Endothelial cell of umbilical vein (primary cell): ENCODE results near the gene USB1. TPM values are rescaled to one million over a fixed set of nuclear protein-coding genes. Genes with fewer than 3 reads are reported as not detected.

ENCODE experiments used
- BruUV-seq: library from RNA; stranded (reverse); fragments of 400-500 nt; replicated peaks from 2 replicates; lab custom pipeline; 2021; lab: Mats Ljungman, UMichigan
- CTCF ChIA-PET: fragments of 300-600, 350-600 bp; sonication (Branson Sonifier 250); formaldehyde crosslinking; loops from one replicate; lab custom pipeline; 2021; ENCODE audit warnings: antibody characterized with exemption, inconsistent platforms; lab: Charles Lee
- POLR2A ChIA-PET: fragments of 300-600, 350-600 bp; sonication (Branson Sonifier 250); formaldehyde crosslinking; loops from one replicate; lab custom pipeline; 2021; ENCODE audit warnings: antibody characterized with exemption, inconsistent platforms; lab: Charles Lee
- DNase-seq: peaks from one replicate; pipeline ENCODE4 v3.0.0-alpha.2; 2011; ENCODE audit warnings: low read depth, low spot score
- FAIRE-seq: peaks from 2 replicates; lab custom pipeline; 2011; peaks lifted over from hg19 to GRCh38; lab: Jason Lieb, UNC
- H2AFZ ChIP-seq: 2 replicates; pipeline ENCODE4 v1.6.0; 2012; ENCODE audit warnings: low read depth, low read length, control low read depth, inconsistent platforms
- H3K27ac ChIP-seq: 2 replicates; pipeline ENCODE4 v1.5.1; 2011; ENCODE audit warnings: low read depth, mild to moderate bottlenecking, control low read depth, low read length, moderate library complexity; ENCODE audit not compliant: insufficient read depth
- H3K27me3 ChIP-seq, 2 experiments: 2 replicates each; pipeline versions ENCODE4 v1.6.0 to v1.6.1; 2011; ENCODE audit warnings: low read length in 2 of 2, mixed read lengths in 1 of 2; ENCODE audit not compliant: control insufficient read depth in 2 of 2, insufficient read depth in 2 of 2
- H3K36me3 ChIP-seq, 2 experiments: 2 replicates in 1 of 2; 3 replicates in 1 of 2; pipeline ENCODE4 v1.5.1; 2011; ENCODE audit warnings: low read length in 2 of 2, mild to moderate bottlenecking in 1 of 2, moderate library complexity in 1 of 2; ENCODE audit not compliant: control insufficient read depth in 2 of 2, insufficient read depth in 2 of 2; ENCODE audit errors: extremely low read depth in 1 of 2
- H3K4me1 ChIP-seq: 3 replicates; pipeline ENCODE4 v1.5.1; 2011; ENCODE audit warnings: mild to moderate bottlenecking, low read length; ENCODE audit not compliant: control insufficient read depth, insufficient read depth; ENCODE audit errors: extremely low read depth
- H3K4me2 ChIP-seq: 2 replicates; pipeline ENCODE4 v1.6.1; 2011; ENCODE audit warnings: low read length, control low read depth, mixed read lengths; ENCODE audit not compliant: insufficient read depth
- H3K4me3 ChIP-seq, 3 experiments: fragments of 200-600 bp in 1 of 3; sonication (generic), shearing (Covaris generic) in 1 of 3; replicated peaks in 1 of 3; 2 replicates each; pipeline ENCODE4 v1.5.1; 2011 to 2016; ENCODE audit warnings: control low read depth in 3 of 3, low read length in 3 of 3, mild to moderate bottlenecking in 2 of 3, inconsistent platforms in 1 of 3, low read depth in 1 of 3, moderate library complexity in 1 of 3; ENCODE audit not compliant: insufficient read depth in 1 of 3
- H3K79me2 ChIP-seq: 2 replicates; pipeline ENCODE4 v1.6.0; 2012; ENCODE audit warnings: low read length, inconsistent platforms; ENCODE audit not compliant: control insufficient read depth, insufficient read depth
- H3K9ac ChIP-seq: replicated peaks from 2 replicates; pipeline ENCODE3; 2011; ENCODE audit warnings: low read length, control low read depth; ENCODE audit not compliant: insufficient read depth; ENCODE audit errors: extremely low read depth
- H3K9me1 ChIP-seq: replicated peaks from 3 replicates; pipeline ENCODE4 v1.6.0; 2011; ENCODE audit warnings: mild to moderate bottlenecking, low read length; ENCODE audit not compliant: control insufficient read depth, insufficient read depth; ENCODE audit errors: extremely low read depth
- H3K9me3 ChIP-seq: replicated peaks from 2 replicates; pipeline ENCODE4 v1.5.1; 2012; ENCODE audit warnings: low read length, inconsistent platforms; ENCODE audit not compliant: control insufficient read depth, insufficient read depth
- H4K20me1 ChIP-seq: replicated peaks from 2 replicates; pipeline ENCODE3; 2011; ENCODE audit warnings: mild to moderate bottlenecking, low read length; ENCODE audit not compliant: control insufficient read depth, insufficient read depth; ENCODE audit errors: extremely low read depth
- EZH2 ChIP-seq: IDR thresholded peaks from 2 replicates; pipeline ENCODE4 v1.6.1; 2012; ENCODE audit warnings: borderline replicate concordance, low read depth, mild to moderate bottlenecking, moderate library complexity, low read length, inconsistent platforms; ENCODE audit not compliant: severe bottlenecking
- FOS ChIP-seq: IDR thresholded peaks from 2 replicates; pipeline ENCODE4 v1.6.1; 2011; ENCODE audit warnings: mild to moderate bottlenecking, low read length, moderate library complexity, borderline replicate concordance; ENCODE audit not compliant: insufficient read depth
- GATA2 ChIP-seq: IDR thresholded peaks from 2 replicates; pipeline ENCODE4 v1.7.0; 2011; ENCODE audit warnings: low read depth, mild to moderate bottlenecking, moderate library complexity, mixed read lengths, low read length; ENCODE audit not compliant: insufficient read length, insufficient read depth
- JUN ChIP-seq: IDR thresholded peaks from 2 replicates; pipeline ENCODE4 v1.6.1; 2011; ENCODE audit warnings: borderline replicate concordance, low read depth; ENCODE audit not compliant: insufficient read length, insufficient read depth
- MYC ChIP-seq: IDR thresholded peaks from one replicate; pipeline ENCODE4 v1.6.1; 2011; ENCODE audit warnings: mild to moderate bottlenecking, low read depth, low read length
- POLR2A ChIP-seq: IDR thresholded peaks from 2 replicates; pipeline ENCODE4 v1.6.1; 2012; ENCODE audit warnings: low read depth, mild to moderate bottlenecking, control low read depth, low read length
- POLR2AphosphoS5 ChIP-seq: IDR thresholded peaks from 2 replicates; pipeline ENCODE4 v1.6.1; 2012; ENCODE audit warnings: low read depth, mild to moderate bottlenecking, control low read depth, low read length, moderate library complexity; ENCODE audit not compliant: insufficient read depth
- dilution Hi-C: fragments of 300-500 bp; cut with MboI; formaldehyde crosslinking; loops from one replicate; pipeline ENCODE4 v1.15.0; 2019; ENCODE audit warnings: low sequenced_read_pairs; ENCODE audit not compliant: extremely low pct_ligation_motif_present
- intact Hi-C: fragments of 100-400 bp; cut with micrococcal nuclease; formaldehyde crosslinking; loops from one replicate; pipeline ENCODE4 v1.10.0; 2022
- polyA plus RNA-seq, 4 experiments: library from polyadenylated mRNA; depleted of rRNA in 3 of 4; stranded (reverse) in 3 of 4; unstranded in 1 of 4; fragments of >200 nt; gene quantifications; 2 replicates each; pipeline versions ENCODE4 v1.2.1 to v1.2.3, GENCODE V29; 2011 to 2012; ENCODE audit warnings: missing spikeins in 1 of 4
- total RNA-seq: library from RNA; stranded (reverse); gene quantifications from 2 replicates; pipeline ENCODE4 v1.2.3, GENCODE V29; 2021
- TF ChIP-seq, protein P1 (sequence below): IDR thresholded peaks from 2 replicates; pipeline ENCODE4 v1.6.1; 2011; ENCODE audit not compliant: insufficient read depth, insufficient read length
- TF ChIP-seq, protein P2 (sequence below), 2 donors: IDR thresholded peaks; 1 replicate in 1 of 2; 2 replicates in 1 of 2; pipeline ENCODE4 v1.5.1; 2011; ENCODE audit warnings: low read length in 2 of 2, mild to moderate bottlenecking in 2 of 2, moderate library complexity in 2 of 2, control low read depth in 1 of 2, inconsistent platforms in 1 of 2, low read depth in 1 of 2; ENCODE audit not compliant: insufficient read depth in 1 of 2; ENCODE audit errors: extremely low read depth in 1 of 2

USB1 gene
- total and polyA plus RNA-seq, 2 donors (not counting 3 experiments of a cell fraction or from before 2014, with no cell fraction given), result 64.6 to 83.8 TPM

DNA sequence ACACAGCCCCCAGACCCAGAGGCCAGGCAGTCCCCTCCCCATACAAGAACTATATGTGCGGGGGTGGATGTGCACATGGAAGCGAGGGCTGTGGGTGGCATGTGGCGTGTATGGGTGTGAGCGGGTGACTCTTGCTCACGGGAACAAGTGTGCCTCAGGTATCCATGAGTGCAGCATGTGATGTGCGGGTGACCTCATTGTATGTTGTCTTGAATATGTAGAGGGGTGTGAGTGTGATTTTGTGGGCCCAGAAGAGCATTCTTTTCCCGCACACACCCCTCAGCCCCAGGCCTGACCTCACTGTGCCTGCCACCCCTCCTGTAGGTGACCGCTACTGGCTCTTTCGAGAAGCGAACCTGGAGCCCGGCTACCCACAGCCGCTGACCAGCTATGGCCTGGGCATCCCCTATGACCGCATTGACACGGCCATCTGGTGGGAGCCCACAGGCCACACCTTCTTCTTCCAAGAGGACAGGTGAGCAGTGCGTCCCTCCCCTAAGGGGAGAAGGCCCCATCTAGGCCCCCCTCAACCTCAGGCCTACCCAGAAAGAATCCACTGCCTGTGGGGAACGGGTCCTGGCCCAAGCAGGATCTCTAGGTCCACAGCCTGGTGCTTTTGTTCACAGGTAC, 41.8 kb downstream of the USB1 start:
- H3K9ac ChIP-seq, result no peak overlapping the region
- no peaks in the 10 kb centered on the region for H3K4me1 ChIP-seq
- H3K4me3 ChIP-seq, result no peak overlapping the region
- no peaks in the 10 kb centered on the region for H3K27me3 ChIP-seq
- ChIA-PET CTCF (no interaction called here), POLR2A (no interaction called here)
- no peak overlapping the region for H3K4me2 ChIP-seq
- BruUV-seq, result no TSS peak
- H4K20me1 ChIP-seq, result no peaks in the 10 kb centered on the region
- TF ChIP-seq, protein P1, sequence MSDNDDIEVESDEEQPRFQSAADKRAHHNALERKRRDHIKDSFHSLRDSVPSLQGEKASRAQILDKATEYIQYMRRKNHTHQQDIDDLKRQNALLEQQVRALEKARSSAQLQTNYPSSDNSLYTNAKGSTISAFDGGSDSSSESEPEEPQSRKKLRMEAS, result no peak
- TF ChIP-seq EZH2 (no peak), FOS (no peak), MYC (no peak), GATA2 (no peak), POLR2A (no peak), POLR2AphosphoS5 (no peak), JUN (no peak)
- TF ChIP-seq, protein P2, sequence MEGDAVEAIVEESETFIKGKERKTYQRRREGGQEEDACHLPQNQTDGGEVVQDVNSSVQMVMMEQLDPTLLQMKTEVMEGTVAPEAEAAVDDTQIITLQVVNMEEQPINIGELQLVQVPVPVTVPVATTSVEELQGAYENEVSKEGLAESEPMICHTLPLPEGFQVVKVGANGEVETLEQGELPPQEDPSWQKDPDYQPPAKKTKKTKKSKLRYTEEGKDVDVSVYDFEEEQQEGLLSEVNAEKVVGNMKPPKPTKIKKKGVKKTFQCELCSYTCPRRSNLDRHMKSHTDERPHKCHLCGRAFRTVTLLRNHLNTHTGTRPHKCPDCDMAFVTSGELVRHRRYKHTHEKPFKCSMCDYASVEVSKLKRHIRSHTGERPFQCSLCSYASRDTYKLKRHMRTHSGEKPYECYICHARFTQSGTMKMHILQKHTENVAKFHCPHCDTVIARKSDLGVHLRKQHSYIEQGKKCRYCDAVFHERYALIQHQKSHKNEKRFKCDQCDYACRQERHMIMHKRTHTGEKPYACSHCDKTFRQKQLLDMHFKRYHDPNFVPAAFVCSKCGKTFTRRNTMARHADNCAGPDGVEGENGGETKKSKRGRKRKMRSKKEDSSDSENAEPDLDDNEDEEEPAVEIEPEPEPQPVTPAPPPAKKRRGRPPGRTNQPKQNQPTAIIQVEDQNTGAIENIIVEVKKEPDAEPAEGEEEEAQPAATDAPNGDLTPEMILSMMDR (IDR thresholded peaks at IDR 0.05; ENCODE audit: extremely low read depth in 1 of 2, insufficient read depth in 1 of 2, low read depth in 1 of 2, low read length in 2 of 2), result no peak
- no peaks in the 10 kb centered on the region for H3K79me2 ChIP-seq
- H3K9me3 ChIP-seq, result no peaks in the 10 kb centered on the region
- H3K9me1 ChIP-seq, result no peaks in the 10 kb centered on the region
- intact Hi-C loops (no loop called here), dilution Hi-C loops (no loop called here)
- FAIRE-seq (no peak), DNase-seq (no peak)
- H3K27ac ChIP-seq, result no peak overlapping the region
- H3K36me3 ChIP-seq, result no peaks in the 10 kb centered on the region
- H2AFZ ChIP-seq, result no peak overlapping the region
